GM10266 (cell line): ENCODE results near the gene SCNN1A.

ENCODE experiments used
- DNase-seq: peaks from one replicate; pipeline ENCODE4 v3.0.0; 2012; ENCODE audit errors: extremely low spot score
- CTCF ChIP-seq: IDR thresholded peaks from 2 replicates; pipeline ENCODE4 v1.5.1; 2012; ENCODE audit warnings: mild to moderate bottlenecking, low read depth; ENCODE audit not compliant: control insufficient read depth, insufficient read depth; ENCODE audit errors: missing control alignments

Gene SCNN1A

GRCh38 chr12:6407236-6407954 lies 32.0 kb upstream of the SCNN1A start:
- DNase-seq, result no peak

GRCh38 chr12:6405963-6406362 lies 30.6 kb upstream of the SCNN1A start:
- DNase-seq, result no peak
- no peak for TF ChIP-seq CTCF

More at GRCh38 chr12:6407236-6407954, 32.0 kb upstream of the SCNN1A start:
- no peak for TF ChIP-seq CTCF

- TF ChIP-seq CTCF, result no peak
- no peak for DNase-seq
Observed at GRCh38 chr12:6404390-6404789, 29.0 kb upstream of the SCNN1A start.

- no peak for TF ChIP-seq CTCF
- DNase-seq, result no peak
Observed at GRCh38 chr12:6399884-6400644, 24.7 kb upstream of the SCNN1A start.

- no peak for TF ChIP-seq CTCF
- DNase-seq, result no peak
Observed at GRCh38 chr12:6396031-6396430, 20.7 kb upstream of the SCNN1A start.

- no peak for TF ChIP-seq CTCF
- DNase-seq, result no peak
Observed at GRCh38 chr12:6394398-6394797, 19.0 kb upstream of the SCNN1A start.

- no peak for TF ChIP-seq CTCF
- DNase-seq, result no peak
Observed at GRCh38 chr12:6393109-6393508, 17.7 kb upstream of the SCNN1A start.
